Left kidney (tissue), 2 donors: Measurements from ENCODE around the gene PASK. TPM values are rescaled to one million over a fixed set of nuclear protein-coding genes. Genes with fewer than 3 reads are reported as not detected.

ENCODE experiments used
- DNase-seq: peaks from one replicate; pipeline ENCODE4 v3.0.0-alpha.2; 2013
- polyA plus RNA-seq: library from polyadenylated mRNA; unstranded; fragments of 120-200 nt; gene quantifications from one replicate; pipeline ENCODE4 v1.2.1, GENCODE V29; 2013; ENCODE audit not compliant: insufficient read length

PASK gene
- polyA plus RNA-seq, 1 donor = 28.8 TPM

DNA sequence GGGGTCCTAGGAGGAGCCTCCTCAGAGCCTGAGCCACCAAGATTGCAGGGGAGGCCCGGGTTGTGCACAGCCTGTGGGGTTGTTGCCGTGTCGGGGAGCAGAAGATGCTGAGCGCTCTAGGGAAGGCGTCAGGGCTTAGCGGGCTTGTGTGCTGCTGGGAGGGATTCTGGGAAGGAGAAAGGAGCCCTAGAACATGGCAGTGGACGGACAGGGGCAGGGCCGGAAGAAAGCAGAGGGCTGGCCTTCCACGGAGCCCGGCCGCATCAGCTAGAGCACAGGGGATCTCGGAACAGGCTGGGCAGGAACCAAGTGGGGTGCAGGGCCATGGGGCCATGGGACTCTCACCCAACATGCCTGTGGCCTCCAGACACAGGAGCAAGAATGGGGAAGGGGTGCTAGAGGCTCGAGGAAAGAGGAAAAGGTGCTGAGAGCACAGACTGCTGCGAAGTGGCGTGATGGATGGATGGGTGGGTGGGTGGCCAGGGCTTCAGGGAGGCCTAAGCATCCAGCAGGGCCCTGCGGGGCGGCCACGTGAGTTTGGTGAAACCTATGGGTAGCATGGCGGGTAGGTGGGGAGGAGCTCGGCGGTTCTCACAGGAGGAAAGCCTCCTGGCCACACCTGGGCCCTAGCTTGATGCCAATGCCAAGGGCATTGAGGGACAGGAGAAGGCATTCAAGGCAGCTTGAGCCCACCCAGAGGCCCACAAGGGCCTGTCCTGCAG is 82.9 kb downstream of the PASK start:
- no peak for DNase-seq

DNA sequence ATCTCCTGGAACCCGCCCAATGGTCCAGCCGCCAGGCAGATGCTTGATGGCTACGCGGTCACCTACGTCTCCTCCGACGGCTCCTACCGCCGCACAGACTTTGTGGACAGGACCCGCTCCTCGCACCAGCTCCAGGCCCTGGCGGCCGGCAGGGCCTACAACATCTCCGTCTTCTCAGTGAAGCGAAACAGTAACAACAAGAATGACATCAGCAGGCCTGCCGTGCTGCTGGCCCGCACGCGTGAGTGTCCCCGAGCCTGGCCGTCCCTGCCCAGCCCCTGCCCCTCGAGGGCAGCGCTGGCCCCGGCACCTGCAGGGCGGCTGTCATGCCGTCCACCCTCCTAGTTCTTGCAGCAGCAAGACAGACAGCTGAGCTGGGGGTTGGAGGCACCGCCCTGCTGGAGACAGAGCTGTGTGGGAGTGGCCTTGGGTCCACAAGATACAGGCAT is 83.9 kb downstream of the PASK start:
- no peak for DNase-seq

DNA sequence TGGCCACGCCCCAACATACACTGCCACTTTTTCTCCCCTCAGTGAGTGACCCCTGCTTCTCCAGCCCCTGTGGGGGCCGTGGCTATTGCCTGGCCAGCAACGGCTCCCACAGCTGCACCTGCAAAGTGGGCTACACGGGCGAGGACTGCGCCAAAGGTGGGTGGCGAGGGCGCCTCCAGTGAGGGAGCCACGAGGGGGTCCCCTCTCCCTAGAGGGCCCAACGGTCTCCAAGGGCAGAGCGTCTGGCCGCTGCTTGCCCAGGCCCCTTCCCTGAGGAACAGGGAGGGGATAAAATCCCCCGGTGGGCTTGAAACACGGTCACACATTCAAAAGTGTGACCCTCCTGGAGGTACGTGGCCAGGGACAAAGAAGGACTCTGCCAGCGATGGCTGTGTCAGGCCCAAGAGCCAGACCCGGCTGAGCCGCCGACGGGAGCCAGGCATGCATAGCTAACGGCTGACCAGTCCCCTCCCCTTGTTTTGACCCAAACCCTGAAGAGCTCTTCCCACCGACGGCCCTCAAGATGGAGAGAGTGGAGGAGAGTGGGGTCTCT is 84.4 kb downstream of the PASK start:
- no peak for DNase-seq

DNA sequence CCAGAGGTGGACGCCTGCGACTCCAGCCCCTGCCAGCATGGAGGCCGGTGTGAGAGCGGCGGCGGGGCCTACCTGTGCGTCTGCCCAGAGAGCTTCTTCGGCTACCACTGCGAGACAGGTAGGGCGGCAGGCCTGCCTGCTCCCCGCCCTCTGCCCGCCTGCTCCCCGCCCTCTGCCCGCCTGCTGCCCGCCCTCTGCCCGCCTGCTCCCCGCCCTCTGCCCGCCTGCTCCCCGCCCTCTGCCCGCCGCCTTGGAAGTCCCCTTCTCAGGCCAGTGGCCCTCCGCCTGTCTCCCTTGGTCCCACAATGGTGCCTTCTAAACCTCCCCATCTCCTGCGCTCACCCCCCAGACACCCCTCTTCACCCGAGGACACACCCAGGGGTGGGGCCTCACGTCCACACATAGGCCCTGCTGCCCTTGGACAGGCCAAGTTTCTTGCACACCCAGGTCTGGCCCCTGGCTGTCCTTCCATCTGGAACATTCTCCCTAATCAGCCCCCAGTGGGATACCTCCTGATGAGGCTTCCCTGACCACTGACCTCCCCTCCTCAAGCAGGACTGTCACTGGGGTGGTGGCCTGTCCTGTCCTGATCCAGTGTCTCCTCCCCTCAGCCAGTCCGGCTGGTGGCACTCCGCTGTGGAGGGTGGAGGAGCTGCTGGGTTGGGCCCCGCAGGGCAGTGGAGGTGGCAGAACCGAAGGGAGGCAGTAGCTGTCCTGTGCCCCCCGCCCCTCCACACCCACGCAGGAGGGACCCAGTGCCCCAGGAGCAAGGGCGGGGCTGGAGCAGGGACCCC is 85.1 kb downstream of the PASK start:
- no peak for DNase-seq

DNA sequence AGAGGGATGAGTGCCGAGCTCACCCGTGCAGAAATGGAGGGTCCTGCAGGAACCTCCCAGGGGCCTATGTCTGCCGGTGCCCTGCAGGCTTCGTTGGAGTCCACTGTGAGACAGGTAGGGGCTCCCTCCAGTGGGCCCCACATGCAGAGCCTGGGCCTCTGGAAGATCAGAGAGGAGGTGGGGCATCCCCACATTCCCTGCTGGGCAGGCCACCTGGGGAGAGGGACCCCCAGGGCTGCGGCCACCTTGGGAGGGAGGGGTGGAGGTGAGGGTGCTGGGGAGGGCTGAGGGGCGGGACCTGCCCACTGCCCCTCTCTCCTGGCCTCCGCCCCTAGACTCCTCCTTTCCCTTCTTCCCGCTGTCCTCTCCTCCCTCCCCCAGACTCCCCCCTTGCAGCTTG is 85.7 kb downstream of the PASK start:
- DNase-seq = no peak

DNA sequence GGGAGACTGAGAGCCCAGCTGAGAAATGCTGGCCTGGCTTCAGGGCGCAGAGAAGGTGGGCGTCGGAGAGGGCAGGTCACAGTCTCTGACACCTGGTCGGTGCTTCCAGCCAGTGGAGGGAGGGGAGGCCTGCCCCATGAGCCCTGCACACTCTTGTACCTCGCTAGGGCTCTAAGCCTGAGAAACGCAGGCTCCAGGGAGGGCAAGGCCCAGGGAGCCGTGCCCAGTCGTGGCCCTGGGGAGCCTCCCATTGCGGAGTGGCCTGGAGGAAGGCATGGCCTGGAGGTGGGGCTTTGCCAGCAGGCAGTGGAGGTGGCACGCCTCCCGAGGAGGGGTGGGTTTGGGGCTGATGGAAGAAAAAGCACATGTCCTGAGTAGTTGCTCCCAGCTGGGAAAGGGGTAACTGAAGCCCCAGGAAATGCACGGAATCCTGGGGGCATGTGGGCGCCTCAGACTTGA is 86.2 kb downstream of the PASK start:
- DNase-seq = no peak

DNA sequence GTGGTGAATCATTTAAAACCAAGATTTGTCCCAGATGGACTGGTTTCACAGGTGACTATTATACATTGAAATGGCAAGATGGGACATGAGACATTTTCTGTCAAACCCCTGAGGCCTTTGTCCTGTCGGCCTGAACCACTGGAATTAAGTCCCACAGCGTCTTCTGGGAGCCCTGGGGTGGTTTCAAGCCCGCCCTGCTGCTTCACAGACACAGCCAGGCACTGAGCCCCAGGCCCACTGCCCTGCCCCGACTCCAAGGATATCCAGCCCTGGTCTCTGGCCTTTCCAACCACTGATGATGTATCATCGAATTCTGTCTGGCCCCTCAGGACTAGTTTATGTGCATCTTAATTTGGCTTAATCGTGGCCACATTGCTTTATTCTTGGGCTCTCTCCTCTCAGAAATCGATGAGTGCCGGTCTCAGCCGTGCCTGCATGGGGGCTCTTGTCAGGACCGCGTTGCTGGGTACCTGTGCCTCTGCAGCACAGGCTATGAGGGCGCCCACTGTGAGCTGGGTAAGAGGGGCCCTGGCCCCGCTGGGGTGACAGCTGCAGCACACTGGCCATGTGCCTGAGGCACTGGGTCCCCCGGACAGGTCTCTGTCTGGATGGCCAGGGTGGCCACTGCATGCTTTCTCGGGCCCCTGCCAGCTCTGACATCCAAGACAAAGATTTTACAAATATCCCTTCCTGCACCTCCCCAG is 86.7 kb downstream of the PASK start:
- no peak for DNase-seq

DNA sequence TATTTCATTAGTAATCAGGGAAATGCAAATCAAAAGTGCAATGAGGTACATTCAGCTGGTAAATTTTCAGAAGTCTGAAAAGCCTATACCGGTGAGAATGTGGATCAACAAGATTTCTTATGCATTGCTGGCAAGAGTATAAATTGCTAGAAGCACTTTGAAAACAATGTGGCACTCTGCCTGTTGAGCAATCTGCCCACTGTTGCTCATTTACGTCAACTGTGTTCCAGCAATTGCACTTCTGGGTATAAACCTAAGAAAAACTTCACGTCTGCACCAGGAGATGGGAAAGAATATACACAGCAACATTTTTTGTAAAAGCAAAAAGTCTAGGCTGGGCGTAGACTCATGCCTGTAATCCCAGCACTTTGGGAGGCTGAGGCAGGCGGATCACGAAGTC is 88.0 kb downstream of the PASK start:
- no peak for DNase-seq

Other genes with a start within 250 kb of the PASK start
- 0.10 TPM for gene CROCC2, start 243.1 kb downstream of the PASK start, polyA plus RNA-seq
- gene SNED1, start 150.9 kb downstream of the PASK start, polyA plus RNA-seq = 8.2 TPM
- gene MTERF4, start 47.2 kb downstream of the PASK start, polyA plus RNA-seq = 74.1 TPM
- gene PPP1R7, start 995 bp upstream of the PASK start, polyA plus RNA-seq = 83.6 TPM
- 2.5 TPM for gene ANO7, start 39.2 kb upstream of the PASK start, polyA plus RNA-seq
- 375 TPM for gene HDLBP, start 166.2 kb upstream of the PASK start, polyA plus RNA-seq
- gene SEPTIN2, start 166.5 kb upstream of the PASK start, polyA plus RNA-seq = 675 TPM
- 72.2 TPM for gene FARP2, start 206.8 kb upstream of the PASK start, polyA plus RNA-seq